Heart left ventricle (tissue), 13 donors: Measurements from ENCODE around the gene DUSP1.

Source experiments
- CTCF ChIP-seq, 12 donors: fragments of 200-600 bp; sonication (generic) in 4 of 12; IDR thresholded peaks; one replicate each; pipeline versions ENCODE4 v1.5.0 to v1.8.0; 2018 to 2022; ENCODE audit warnings: antibody characterized with exemption in 12 of 12, mild to moderate bottlenecking in 5 of 12
- POLR2A ChIP-seq, 2 donors: fragments of 450-650 bp; IDR thresholded peaks; one replicate each; pipeline ENCODE4 v1.6.1; 2017; ENCODE audit warnings: antibody characterized with exemption in 2 of 2, mild to moderate bottlenecking in 2 of 2, moderate library complexity in 2 of 2
- donor health status: ischemic (EF 13 %, LVEDD 7.1; RV severe dilation, severe dysfunction).
- donor health status: DM: no; HTN: yes; CAD: no.
- donor health status: DM: no; HTN: no; CAD: no.
- donor health status: ischemic (EF 25% LVEDD 6.9; RV normal size, moderate dysfunction).
- donor health status: ischemic (EF 25% LVEDD 5.7; RV mildly dilated, moderate dysfunction).
- donor health status: ischemic (EF 35%, LVEDD 5.7; RV mildly dilated, moderate dysfunction).
- donor health status: nonischemic (EF 11% LVEDD 7.7; RV severe dilation, severe dysfunction).
- donor health status: DM: yes; HTN: yes; CAD: no.
- donor health status: PGD.
- donor health status: ischemic (EF 29% LVEDD 5.4; RV normal size, mild dysfunction).
- donor health status: nonischemic (EF 23%, LVEDD 6.1; RV moderate dilation, normal function).

- no peak for TF ChIP-seq CTCF (IDR thresholded peaks at IDR 0.05)
- TF ChIP-seq POLR2A (IDR thresholded peaks at IDR 0.05) = no peak
Measured at GRCh38 chr5:172745406-172745805, 25.6 kb downstream of the DUSP1 start.
